Ovary (tissue), 3 donors: ENCODE data around the gene CCRL2.

Experiments used
- POLR2A ChIP-seq: fragments of 450-650 bp; IDR thresholded peaks from one replicate; pipeline ENCODE4 v1.6.1; 2017; ENCODE audit warnings: antibody characterized with exemption, mild to moderate bottlenecking, moderate library complexity
- TF ChIP-seq, protein P1 (sequence below), 3 donors: fragments of 450-650 bp in 2 of 3; fragments of 200-600 bp in 1 of 3; IDR thresholded peaks; one replicate each; pipeline versions ENCODE4 v1.5.1 to v1.8.0; 2016 to 2022; ENCODE audit warnings: antibody characterized with exemption in 3 of 3, mild to moderate bottlenecking in 1 of 3
- donor health status: DM: no; HTN: no; CAD: no.

DNA sequence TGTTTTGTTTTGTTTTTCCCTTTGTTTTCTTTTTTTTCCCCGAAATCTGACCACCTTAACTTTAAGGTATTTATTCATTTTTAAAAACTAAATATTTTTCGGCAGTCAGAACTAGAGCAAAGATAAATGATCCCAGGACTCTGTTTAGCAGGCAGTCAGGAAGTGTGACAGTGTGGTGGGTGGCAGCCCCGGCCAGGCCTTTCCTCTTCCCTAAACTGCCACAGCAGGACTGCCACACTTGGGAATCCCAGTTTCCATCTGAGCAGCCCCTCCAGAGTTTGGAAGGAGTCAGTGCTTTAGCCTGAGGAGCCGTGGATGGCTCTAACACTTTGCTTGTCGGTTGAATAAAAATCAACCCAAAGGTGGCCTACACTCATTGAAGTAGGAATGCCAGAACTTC, 6.9 kb downstream of the CCRL2 start:
- TF ChIP-seq, protein P1, sequence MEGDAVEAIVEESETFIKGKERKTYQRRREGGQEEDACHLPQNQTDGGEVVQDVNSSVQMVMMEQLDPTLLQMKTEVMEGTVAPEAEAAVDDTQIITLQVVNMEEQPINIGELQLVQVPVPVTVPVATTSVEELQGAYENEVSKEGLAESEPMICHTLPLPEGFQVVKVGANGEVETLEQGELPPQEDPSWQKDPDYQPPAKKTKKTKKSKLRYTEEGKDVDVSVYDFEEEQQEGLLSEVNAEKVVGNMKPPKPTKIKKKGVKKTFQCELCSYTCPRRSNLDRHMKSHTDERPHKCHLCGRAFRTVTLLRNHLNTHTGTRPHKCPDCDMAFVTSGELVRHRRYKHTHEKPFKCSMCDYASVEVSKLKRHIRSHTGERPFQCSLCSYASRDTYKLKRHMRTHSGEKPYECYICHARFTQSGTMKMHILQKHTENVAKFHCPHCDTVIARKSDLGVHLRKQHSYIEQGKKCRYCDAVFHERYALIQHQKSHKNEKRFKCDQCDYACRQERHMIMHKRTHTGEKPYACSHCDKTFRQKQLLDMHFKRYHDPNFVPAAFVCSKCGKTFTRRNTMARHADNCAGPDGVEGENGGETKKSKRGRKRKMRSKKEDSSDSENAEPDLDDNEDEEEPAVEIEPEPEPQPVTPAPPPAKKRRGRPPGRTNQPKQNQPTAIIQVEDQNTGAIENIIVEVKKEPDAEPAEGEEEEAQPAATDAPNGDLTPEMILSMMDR (IDR thresholded peaks at IDR 0.05): no peak
- TF ChIP-seq POLR2A: no peak
